Measurements from ENCODE around the gene PRKCE. TPM values are rescaled to one million over a fixed set of nuclear protein-coding genes. Genes with fewer than 3 reads are reported as not detected.

The PRKCE gene
- total RNA-seq, 2 donors from 2014 or later, result 7.2 to 25.4 TPM

DNA sequence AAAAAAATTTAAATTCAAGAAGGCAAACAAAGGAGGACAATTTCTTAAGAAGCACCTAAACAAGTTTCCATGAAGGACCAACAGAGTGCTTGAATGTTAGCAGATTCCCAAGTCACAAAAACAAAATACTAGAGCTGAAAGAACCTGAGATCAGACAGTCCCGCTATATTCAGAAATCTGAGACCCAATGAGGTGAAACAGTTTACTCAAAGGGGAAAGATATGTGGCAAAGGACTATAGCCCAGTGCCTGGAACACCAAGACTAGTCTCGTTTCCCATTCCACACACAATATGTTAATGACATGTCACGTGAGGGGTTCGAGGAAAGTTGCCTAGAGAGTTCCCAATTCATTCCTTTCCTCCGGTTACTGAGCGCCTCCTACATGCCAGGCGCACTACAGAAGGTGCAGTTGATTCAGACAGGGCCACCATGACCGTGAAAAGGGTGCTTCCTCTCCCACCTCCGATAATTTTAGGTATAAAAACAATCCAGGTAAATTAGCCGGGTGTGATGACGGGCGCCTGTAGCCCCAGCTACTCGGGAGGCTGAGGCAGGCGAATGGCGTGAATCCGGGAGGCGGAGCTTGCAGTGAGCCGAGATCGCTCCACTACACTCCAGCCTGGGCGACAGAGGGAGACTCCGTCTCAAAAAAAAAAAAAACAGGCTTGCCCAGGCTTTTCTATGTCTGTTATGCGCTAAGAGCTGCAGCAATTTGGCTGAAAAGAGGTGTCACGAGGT is 41.0 kb upstream of the PRKCE start:
- H3K27ac ChIP-seq, result peak overlapping the region; percentile 88 to 89
- DNase-seq (ENCODE audit: low spot score), result peak; percentile 42
- no peaks in the 10 kb centered on the region for H3K36me3 ChIP-seq
- H3K4me3 ChIP-seq, result peak overlapping the region; percentile 72 to 76
- TF ChIP-seq POLR2AphosphoS5 (IDR thresholded peaks at IDR 0.05) (peak; percentile 59), POLR2A (IDR thresholded peaks at IDR 0.05) (no peak)
- TF ChIP-seq, protein P1, sequence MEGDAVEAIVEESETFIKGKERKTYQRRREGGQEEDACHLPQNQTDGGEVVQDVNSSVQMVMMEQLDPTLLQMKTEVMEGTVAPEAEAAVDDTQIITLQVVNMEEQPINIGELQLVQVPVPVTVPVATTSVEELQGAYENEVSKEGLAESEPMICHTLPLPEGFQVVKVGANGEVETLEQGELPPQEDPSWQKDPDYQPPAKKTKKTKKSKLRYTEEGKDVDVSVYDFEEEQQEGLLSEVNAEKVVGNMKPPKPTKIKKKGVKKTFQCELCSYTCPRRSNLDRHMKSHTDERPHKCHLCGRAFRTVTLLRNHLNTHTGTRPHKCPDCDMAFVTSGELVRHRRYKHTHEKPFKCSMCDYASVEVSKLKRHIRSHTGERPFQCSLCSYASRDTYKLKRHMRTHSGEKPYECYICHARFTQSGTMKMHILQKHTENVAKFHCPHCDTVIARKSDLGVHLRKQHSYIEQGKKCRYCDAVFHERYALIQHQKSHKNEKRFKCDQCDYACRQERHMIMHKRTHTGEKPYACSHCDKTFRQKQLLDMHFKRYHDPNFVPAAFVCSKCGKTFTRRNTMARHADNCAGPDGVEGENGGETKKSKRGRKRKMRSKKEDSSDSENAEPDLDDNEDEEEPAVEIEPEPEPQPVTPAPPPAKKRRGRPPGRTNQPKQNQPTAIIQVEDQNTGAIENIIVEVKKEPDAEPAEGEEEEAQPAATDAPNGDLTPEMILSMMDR (IDR thresholded peaks at IDR 0.05), result peak in 3 of 4 experiments; percentile 37 to 53 (median 40)
- no peaks in the 10 kb centered on the region for H3K9me3 ChIP-seq
- no peaks in the 10 kb centered on the region for H3K4me1 ChIP-seq (replicated peaks)
- intact Hi-C loops (cut with DNase I), result no loop called here
- H3K27me3 ChIP-seq (replicated peaks; ENCODE audit: insufficient read depth), result no peaks in the 10 kb centered on the region
- 1% methylated on average over 23 of the region's 23 CpGs for WGBS

- Histone ChIP-seq H3K36me3 (no peaks in the 10 kb centered on the region), H3K27ac (peak within 1 kb of the TSS; percentile 88 to 89), H3K4me1 (replicated peaks) (no peaks in the 10 kb centered on the region), H3K9me3 (no peaks in the 10 kb centered on the region), H3K27me3 (replicated peaks; ENCODE audit: insufficient read depth) (no peaks in the 10 kb centered on the region), H3K4me3 (peak within 1 kb of the TSS; percentile 72 to 76)
- DNase-seq (ENCODE audit: low spot score), result peak; percentile 94
- intact Hi-C loops (cut with DNase I), result no loop called here
- TF ChIP-seq POLR2AphosphoS5 (IDR thresholded peaks at IDR 0.05) (peak; percentile 94), POLR2A (IDR thresholded peaks at IDR 0.05) (peak; percentile 65)
- TF ChIP-seq, protein P1 (IDR thresholded peaks at IDR 0.05), result peak in 2 of 4 experiments; percentile 29 to 35
- 3% methylated on average over 44 of the region's 44 CpGs for WGBS
Measured at GRCh38 chr2:45611020-45611859, 40.2 kb upstream of the PRKCE start, which contains the start of gene SRBD1. TSS of gene SRBD1 (minus strand) at chr2:45611267. CDS start at chr2:45605441, 5,826 bp downstream.

GRCh38 chr2:45612285-45612684 is 39.2 kb upstream of the PRKCE start:
- H3K27ac ChIP-seq, result no peak overlapping the region
- no peak for DNase-seq (ENCODE audit: low spot score)
- no peaks in the 10 kb centered on the region for H3K4me1 ChIP-seq (replicated peaks)
- intact Hi-C loops (cut with DNase I), result no loop called here
- no peak overlapping the region for H3K4me3 ChIP-seq
- WGBS, result 81% methylated on average over 2 of the region's 2 CpGs
- H3K27me3 ChIP-seq (replicated peaks; ENCODE audit: insufficient read depth), result no peaks in the 10 kb centered on the region
- H3K9me3 ChIP-seq, result no peaks in the 10 kb centered on the region
- H3K36me3 ChIP-seq, result no peaks in the 10 kb centered on the region
- TF ChIP-seq, protein P1 (IDR thresholded peaks at IDR 0.05), result no peak
- TF ChIP-seq POLR2AphosphoS5 (IDR thresholded peaks at IDR 0.05) (no peak), POLR2A (IDR thresholded peaks at IDR 0.05) (no peak)

GRCh38 chr2:45612731-45613130 is 38.7 kb upstream of the PRKCE start:
- Histone ChIP-seq H3K27me3 (replicated peaks; ENCODE audit: insufficient read depth) (no peaks in the 10 kb centered on the region), H3K36me3 (no peaks in the 10 kb centered on the region), H3K4me3 (no peak overlapping the region), H3K9me3 (no peaks in the 10 kb centered on the region), H3K27ac (no peak overlapping the region), H3K4me1 (replicated peaks) (no peaks in the 10 kb centered on the region)
- DNase-seq (ENCODE audit: low spot score), result no peak
- 64% methylated on average over 2 of the region's 2 CpGs for WGBS
- TF ChIP-seq POLR2A (IDR thresholded peaks at IDR 0.05) (no peak), POLR2AphosphoS5 (IDR thresholded peaks at IDR 0.05) (no peak)
- intact Hi-C loops (cut with DNase I), result no loop called here

DNA sequence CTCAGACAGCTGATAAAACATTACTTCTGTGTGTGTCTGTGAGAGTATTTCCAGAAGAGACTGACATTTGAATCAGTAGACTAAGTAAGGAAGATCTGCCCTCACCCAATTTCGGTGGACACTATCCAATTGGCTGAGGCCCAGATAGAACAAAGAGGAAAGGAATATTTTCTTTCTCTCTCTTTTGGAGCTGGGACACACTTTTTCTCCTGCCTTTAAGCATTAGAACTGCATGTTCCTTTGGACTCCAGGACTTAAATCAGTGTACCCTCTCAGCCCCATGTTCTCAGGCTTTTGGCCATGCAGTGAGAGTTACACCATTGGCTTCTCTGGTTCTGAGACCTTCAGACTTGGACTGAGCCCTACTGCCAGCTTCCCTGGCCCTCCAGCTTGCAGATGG is 37.1 kb upstream of the PRKCE start:
- H3K36me3 ChIP-seq, result no peaks in the 10 kb centered on the region
- no peak overlapping the region for H3K4me3 ChIP-seq
- H3K27me3 ChIP-seq (replicated peaks; ENCODE audit: insufficient read depth), result no peaks in the 10 kb centered on the region
- no peak for DNase-seq (ENCODE audit: low spot score)
- TF ChIP-seq POLR2AphosphoS5 (IDR thresholded peaks at IDR 0.05) (no peak), POLR2A (IDR thresholded peaks at IDR 0.05) (no peak)
- TF ChIP-seq, protein P1 (IDR thresholded peaks at IDR 0.05), result no peak
- intact Hi-C loops (cut with DNase I), result no loop called here
- no peaks in the 10 kb centered on the region for H3K4me1 ChIP-seq (replicated peaks)
- H3K27ac ChIP-seq, result no peak overlapping the region
- no peaks in the 10 kb centered on the region for H3K9me3 ChIP-seq
- WGBS, result 53% methylated on average over 1 of the region's 1 CpG
